Epidermal melanocyte (primary cell): Measurements from ENCODE around the gene KIF26B.
"Not testable (repeated sequence)": the region's sequence is repeated elsewhere in the genome, so short reads cannot be mapped to it uniquely, and the experiment has no call there.

Experiments
- DNase-seq: peaks from one replicate; pipeline ENCODE4 v3.0.0; 2011; ENCODE audit warnings: low spot score; ENCODE audit not compliant: insufficient read length

Gene KIF26B

GRCh38 chr1:245718123-245718522 lies 563.3 kb downstream of the KIF26B start:
- DNase-seq = no peak

GRCh38 chr1:245718951-245719350 lies 564.2 kb downstream of the KIF26B start:
- no peak for DNase-seq

- no peak for DNase-seq
Observed at GRCh38 chr1:245721488-245721887, 566.7 kb downstream of the KIF26B start.

- DNase-seq = not testable (repeated sequence)
Observed at GRCh38 chr1:245728035-245728434, 573.2 kb downstream of the KIF26B start.

- no peak for DNase-seq
Observed at GRCh38 chr1:245730801-245731200, 576.0 kb downstream of the KIF26B start.

GRCh38 chr1:245740336-245740735 lies 585.6 kb downstream of the KIF26B start:
- not testable (repeated sequence) for DNase-seq

- no peak for DNase-seq
Observed at GRCh38 chr1:245742896-245743295, 588.1 kb downstream of the KIF26B start.

GRCh38 chr1:245748240-245748639 lies 593.5 kb downstream of the KIF26B start:
- no peak for DNase-seq

GRCh38 chr1:245748646-245749045 lies 593.9 kb downstream of the KIF26B start:
- DNase-seq = no peak

GRCh38 chr1:245749053-245749452 lies 594.3 kb downstream of the KIF26B start:
- no peak for DNase-seq

GRCh38 chr1:245750261-245750660 lies 595.5 kb downstream of the KIF26B start:
- DNase-seq = no peak

GRCh38 chr1:245751116-245751515 lies 596.3 kb downstream of the KIF26B start:
- no peak for DNase-seq

- DNase-seq = no peak
Observed at GRCh38 chr1:245751726-245752470, 597.1 kb downstream of the KIF26B start.

GRCh38 chr1:245752561-245752960 lies 597.8 kb downstream of the KIF26B start:
- no peak for DNase-seq

- no peak for DNase-seq
Observed at GRCh38 chr1:245753807-245754206, 599.0 kb downstream of the KIF26B start.

GRCh38 chr1:245754463-245754961 lies 599.7 kb downstream of the KIF26B start:
- DNase-seq = no peak
